ENCODE data around the gene RAB11FIP4.

RAB11FIP4 gene

DNA sequence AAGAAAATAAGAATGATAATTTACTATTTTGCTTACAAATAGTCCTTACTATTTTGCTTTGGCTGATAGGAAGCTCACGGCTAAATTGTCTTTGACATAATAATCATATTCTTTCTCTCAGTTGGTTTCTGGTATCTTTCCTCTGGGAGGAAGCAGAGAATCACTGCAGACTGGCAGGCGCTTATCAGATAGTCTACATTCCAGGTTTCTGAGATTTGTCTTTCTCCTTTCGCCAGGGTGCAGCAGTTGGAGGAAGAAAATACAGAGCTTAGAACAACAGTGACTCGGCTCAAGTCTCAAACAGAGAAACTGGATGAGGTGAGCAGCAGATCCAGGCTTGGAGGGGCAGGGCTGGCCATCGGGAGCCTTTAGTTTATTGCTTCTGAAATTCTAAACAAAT, 136.1 kb downstream of the RAB11FIP4 start:
- DNase-seq = no peak

- no peak for DNase-seq
Observed at GRCh38 chr17:31528291-31528874, 136.9 kb downstream of the RAB11FIP4 start.

DNA sequence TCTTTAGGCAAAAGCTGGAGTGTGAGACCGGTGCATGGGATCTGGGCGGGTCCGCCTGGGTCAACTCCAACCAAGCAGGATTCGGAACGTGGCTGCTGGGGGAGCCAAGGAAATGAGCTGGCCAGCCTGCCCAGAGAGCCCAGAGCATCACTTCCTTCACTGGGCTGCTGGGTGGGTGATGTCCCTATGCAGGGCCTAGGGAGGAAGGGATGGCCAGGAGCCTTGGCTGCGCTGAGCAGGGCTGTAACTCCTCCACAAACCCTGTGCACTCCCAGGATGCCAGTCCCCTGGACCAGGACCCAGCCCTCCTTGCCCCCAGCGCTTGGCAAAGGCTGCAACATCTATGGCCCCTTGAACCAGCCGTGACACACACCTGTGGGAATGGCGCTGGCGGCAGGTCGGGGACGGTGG, 138.4 kb downstream of the RAB11FIP4 start:
- DNase-seq = no peak

DNA sequence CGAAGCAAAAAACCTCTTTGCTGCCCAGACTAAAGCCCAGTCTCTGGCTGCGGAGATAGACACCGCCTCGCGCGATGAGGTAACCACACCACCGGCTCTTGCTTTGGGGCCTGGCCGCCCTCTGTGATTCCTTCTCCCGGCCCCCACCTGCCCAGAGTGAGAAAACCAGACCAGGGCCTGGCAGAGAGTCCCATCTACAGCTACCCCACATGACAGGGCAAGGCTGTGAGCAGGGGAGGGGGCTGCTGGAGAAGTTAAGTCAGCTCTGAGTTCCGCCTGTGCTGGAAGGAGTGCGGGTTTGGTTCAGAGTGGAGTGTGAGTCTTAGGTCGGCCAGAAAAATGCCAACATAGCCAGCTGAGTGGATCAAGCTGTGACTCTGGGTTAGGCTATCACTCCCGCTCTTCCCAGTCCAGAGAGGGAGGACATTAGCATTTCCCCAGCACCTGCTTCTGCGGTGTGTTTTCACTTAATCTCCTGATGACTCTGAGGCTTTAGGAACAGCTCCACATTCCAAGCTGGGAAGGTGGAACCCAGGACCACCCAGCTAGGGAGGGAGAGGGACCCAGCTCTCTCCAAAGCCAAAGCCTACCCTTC, 139.0 kb downstream of the RAB11FIP4 start:
- DNase-seq = no peak

GRCh38 chr17:31531336-31531980, 140.0 kb downstream of the RAB11FIP4 start:
- DNase-seq = no peak

DNA sequence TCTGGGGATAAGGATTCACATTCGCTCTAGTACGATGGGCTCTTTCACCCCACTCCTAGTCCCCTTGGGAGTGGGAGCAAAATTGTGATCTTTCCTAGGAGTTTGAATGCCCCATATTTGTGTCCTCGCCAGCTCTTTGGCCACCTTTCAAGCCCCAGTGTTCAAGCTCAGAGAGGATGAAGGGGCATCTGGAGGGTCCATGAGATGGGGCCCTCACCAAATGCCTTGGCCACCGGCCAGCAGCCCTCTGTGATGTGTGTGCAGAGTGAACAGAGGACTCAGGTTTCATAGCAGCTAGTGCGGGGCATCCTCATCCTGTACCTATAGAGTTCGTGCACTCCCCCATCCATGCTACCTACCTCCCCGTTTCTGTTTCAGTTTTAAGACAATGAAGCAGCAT, 140.6 kb downstream of the RAB11FIP4 start:
- DNase-seq = no peak

DNA sequence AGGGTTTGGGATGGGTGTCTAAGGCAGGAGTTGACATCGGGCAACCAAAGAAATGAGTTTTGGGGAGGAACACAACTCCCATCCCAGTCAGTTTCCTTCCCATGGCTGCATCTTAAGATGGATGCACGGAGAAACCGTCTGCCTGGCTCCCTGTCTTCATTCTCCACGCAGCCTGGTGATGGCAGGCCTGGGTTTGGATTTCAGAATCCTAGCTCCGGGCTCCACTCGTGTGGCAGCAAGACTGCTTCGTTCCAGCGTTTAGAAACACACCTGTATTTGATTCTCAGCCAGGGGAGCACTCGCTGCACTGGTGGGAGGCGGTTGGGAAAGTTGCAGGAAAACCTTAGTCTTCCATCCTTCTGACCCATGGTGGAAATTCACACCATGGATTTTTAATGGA, 141.1 kb downstream of the RAB11FIP4 start:
- DNase-seq = no peak

GRCh38 chr17:31533546-31534155, 142.2 kb downstream of the RAB11FIP4 start:
- no peak for DNase-seq

DNA sequence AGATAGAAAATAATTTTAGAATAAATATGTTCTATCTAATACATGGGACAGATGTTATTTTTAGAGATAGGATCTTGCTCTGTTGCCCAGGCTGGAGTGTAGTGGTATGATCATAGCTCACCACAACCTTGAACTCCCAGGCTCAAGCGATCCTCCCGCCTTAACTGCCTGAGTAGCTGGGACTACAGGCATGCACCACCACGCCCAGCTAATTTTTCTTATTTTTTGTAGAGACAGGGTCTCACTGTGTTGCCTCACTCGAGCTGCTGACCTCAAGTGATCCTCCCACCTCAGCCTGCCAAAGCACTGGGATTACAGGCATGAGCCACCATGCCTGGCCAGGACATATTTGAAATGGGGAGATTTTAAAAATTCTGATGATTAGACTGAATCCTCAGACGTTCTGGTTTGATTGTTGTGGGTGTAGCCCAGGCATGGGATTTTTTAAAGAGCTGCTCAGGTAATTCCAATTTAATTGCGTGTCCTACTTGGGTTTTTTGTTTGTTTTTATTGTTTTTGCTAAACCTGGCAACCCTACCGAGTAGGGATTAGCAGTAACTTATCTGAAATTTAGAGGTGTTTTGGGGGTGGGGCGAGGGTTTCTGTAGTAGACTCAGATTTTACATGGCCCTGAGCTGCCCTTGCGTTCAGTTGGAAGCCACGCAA, 142.9 kb downstream of the RAB11FIP4 start:
- DNase-seq = no peak

GRCh38 chr17:31535581-31535981, 144.1 kb downstream of the RAB11FIP4 start:
- no peak for DNase-seq

GRCh38 chr17:31536451-31536850, 145.0 kb downstream of the RAB11FIP4 start:
- DNase-seq = no peak

GRCh38 chr17:31537565-31538011, 146.1 kb downstream of the RAB11FIP4 start:
- DNase-seq = no peak

- DNase-seq = no peak
Observed at GRCh38 chr17:31538080-31538762, 146.7 kb downstream of the RAB11FIP4 start.

DNA sequence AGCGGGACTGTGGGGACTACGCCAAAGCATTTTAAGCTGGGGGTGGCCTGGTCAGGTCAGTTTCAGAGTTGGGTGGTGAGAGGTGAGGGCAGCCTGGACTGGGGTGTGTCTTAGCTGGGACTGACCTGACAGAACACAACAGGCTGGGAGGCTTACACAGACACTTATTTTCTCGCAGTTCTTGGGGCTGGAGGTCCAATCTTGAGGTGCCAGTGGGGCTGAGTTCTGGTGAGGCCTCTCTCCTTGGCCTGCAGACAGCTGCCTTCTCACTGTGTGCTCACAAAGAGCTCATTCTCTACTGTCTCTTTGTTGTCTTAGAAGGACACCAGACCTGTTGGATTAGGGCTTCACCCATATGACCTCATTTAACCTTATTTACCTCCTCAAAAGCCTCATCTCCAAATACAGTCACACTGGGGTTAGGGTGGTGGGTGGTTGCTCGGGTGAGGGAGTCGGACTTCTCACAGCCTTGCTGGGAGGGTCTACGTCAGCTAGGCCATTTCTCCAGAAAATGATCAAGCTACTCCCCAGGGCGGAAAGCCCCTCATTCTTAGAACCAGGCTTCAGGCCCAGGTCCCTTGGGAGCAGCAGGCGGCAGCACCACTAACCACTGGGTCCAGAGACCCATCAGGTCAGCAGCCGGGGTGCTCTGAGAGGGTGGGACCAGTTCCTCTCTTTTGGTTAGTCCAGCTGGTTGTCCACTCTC, 149.3 kb downstream of the RAB11FIP4 start:
- DNase-seq = no peak

GRCh38 chr17:31541559-31541958, 150.1 kb downstream of the RAB11FIP4 start:
- no peak for DNase-seq

- DNase-seq = no peak
Observed at GRCh38 chr17:31544186-31544585, 152.7 kb downstream of the RAB11FIP4 start.

GRCh38 chr17:31546650-31547049, 155.2 kb downstream of the RAB11FIP4 start:
- no peak for DNase-seq

DNA sequence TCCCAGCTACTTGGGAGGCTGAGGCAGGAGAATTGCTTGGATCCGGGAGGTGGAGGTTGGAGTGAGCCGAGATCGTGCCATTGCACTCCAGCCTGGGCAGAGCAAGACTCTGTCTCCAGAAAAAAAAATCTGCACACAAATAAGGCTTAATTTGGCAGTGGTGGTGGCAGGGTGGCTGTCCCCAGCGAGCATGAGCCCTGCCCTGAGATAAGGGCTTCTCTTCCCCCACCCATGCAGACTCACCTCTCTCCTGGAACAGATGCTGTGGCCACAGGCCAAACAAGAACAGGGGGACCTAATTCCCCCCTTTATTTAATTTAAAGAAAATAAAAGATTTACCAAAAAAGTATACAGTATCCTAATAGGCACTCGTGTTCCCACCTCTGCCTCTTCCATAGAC, 157.2 kb downstream of the RAB11FIP4 start:
- no peak for DNase-seq

- DNase-seq = no peak
Observed at GRCh38 chr17:31549121-31549524, 157.6 kb downstream of the RAB11FIP4 start.

DNA sequence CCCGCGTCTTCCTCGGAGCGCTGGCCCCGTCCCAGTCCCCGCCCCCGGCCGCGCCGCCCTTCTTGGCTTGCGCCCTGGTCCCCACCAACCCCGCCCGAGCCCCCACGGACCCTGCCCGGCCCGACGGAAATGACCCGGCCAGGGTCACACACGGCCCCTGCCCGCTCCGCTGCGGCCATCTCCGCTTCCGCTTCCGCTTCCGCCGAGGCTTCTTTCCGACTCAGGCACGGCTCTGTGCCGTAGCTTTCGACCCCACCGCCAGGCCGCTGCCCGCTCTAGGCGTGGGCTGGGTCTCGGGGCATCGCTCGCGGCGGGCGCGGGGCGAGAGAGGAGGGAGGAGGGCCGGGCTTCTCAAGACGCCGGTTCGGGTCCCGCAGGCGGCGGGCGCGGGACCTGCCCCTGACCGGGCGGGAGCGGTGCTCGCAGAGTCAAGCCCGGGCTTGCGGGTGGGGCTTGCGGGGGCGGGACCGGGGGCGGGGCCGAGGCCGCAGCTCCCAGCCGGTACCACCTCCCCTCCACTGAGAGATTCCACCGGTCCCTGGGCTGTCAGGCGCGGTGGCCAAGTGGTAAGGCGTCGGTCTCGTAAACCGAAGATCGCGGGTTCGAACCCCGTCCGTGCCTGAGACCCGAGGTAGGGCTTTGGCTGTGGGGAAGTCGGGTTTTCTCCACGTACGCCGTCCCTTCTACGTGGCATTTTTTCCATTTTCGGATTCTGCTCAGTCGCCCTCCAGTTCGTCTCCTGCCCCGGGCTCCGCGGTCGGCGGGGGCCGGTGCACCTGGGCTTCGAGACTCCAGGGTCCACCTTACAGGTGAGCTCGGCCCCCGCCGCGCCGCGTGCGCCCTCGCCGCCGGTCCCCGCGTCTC, 158.3 kb downstream of the RAB11FIP4 start:
- peak; percentile 73 for DNase-seq
